ENCODE results near the gene TMEM132D.

The TMEM132D gene

GRCh38 chr12:129622566-129622965, 281.3 kb downstream of the TMEM132D start:
- no peak overlapping the region for H2AFZ ChIP-seq (ENCODE audit: low read depth, low read length, severe bottlenecking)
- no peaks in the 10 kb centered on the region for H3K9me2 ChIP-seq (replicated peaks; ENCODE audit: insufficient read depth, low read length)
- TF ChIP-seq EZH2phosphoT487 (conservative IDR thresholded peaks at IDR 0.05; ENCODE audit: low read length) (no peak), CTCF (IDR thresholded peaks at IDR 0.05; ENCODE audit: insufficient read depth, low read length, poor library complexity, severe bottlenecking) (no peak)

DNA sequence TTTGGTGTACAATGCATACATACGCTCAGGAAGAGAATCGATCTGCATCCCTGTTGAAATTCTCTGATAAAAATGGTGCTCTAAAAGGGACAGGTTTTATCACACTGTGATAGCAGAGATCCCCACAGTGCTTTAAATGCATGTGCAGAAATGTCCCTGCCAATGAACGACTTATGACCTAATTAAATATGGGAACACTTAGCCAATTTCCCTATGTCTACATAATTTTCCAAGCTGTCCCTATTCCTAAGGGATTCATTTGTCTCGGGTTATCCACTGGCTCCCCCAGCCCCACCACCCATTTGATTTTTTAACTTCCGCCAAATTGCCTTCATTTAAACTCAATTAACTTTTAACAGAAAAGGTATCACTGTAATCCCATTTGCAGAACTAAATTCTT, 284.6 kb downstream of the TMEM132D start:
- Histone ChIP-seq H3K27me3 (ENCODE audit: low read length) (no peaks in the 10 kb centered on the region), H3K79me2 (ENCODE audit: insufficient read depth, low read length) (no peaks in the 10 kb centered on the region), H3K4me2 (ENCODE audit: low read depth, low read length, poor library complexity, severe bottlenecking) (no peak overlapping the region), H3K9ac (ENCODE audit: low read length) (no peak overlapping the region), H2AFZ (ENCODE audit: low read depth, low read length, severe bottlenecking) (no peak overlapping the region), H3K4me3 (ENCODE audit: insufficient read depth, low read length, poor library complexity, severe bottlenecking) (no peak overlapping the region), H3K9me3 (ENCODE audit: insufficient read depth, low read length) (no peaks in the 10 kb centered on the region), H3K36me3 (ENCODE audit: low read length) (no peaks in the 10 kb centered on the region), H3K27ac (ENCODE audit: low read depth, low read length) (no peak overlapping the region), H3F3A (ENCODE audit: insufficient read depth) (no peaks in the 10 kb centered on the region), H4K20me1 (ENCODE audit: low read depth, low read length) (no peaks in the 10 kb centered on the region), H3K9me2 (replicated peaks; ENCODE audit: insufficient read depth, low read length) (no peaks in the 10 kb centered on the region)
- TF ChIP-seq EZH2phosphoT487 (conservative IDR thresholded peaks at IDR 0.05; ENCODE audit: low read length) (no peak), CTCF (IDR thresholded peaks at IDR 0.05; ENCODE audit: insufficient read depth, low read length, poor library complexity, severe bottlenecking) (no peak)

More at GRCh38 chr12:129622566-129622965, 281.3 kb downstream of the TMEM132D start:
- Histone ChIP-seq H3K9ac (ENCODE audit: low read length) (no peak overlapping the region), H3K4me2 (ENCODE audit: low read depth, low read length, poor library complexity, severe bottlenecking) (no peak overlapping the region), H3K4me3 (ENCODE audit: insufficient read depth, low read length, poor library complexity, severe bottlenecking) (no peak overlapping the region), H3K79me2 (ENCODE audit: insufficient read depth, low read length) (no peaks in the 10 kb centered on the region), H4K20me1 (ENCODE audit: low read depth, low read length) (no peaks in the 10 kb centered on the region), H3F3A (ENCODE audit: insufficient read depth) (no peaks in the 10 kb centered on the region), H3K27ac (ENCODE audit: low read depth, low read length) (no peak overlapping the region), H3K36me3 (ENCODE audit: low read length) (no peaks in the 10 kb centered on the region), H3K27me3 (ENCODE audit: low read length) (no peaks in the 10 kb centered on the region), H3K9me3 (ENCODE audit: insufficient read depth, low read length) (no peaks in the 10 kb centered on the region)

- Histone ChIP-seq H3F3A (ENCODE audit: insufficient read depth) (no peaks in the 10 kb centered on the region), H3K9ac (ENCODE audit: low read length) (no peak overlapping the region), H3K4me3 (ENCODE audit: insufficient read depth, low read length, poor library complexity, severe bottlenecking) (no peak overlapping the region), H3K27ac (ENCODE audit: low read depth, low read length) (no peak overlapping the region), H3K27me3 (ENCODE audit: low read length) (no peaks in the 10 kb centered on the region), H3K4me2 (ENCODE audit: low read depth, low read length, poor library complexity, severe bottlenecking) (no peak overlapping the region), H3K9me3 (ENCODE audit: insufficient read depth, low read length) (no peaks in the 10 kb centered on the region), H2AFZ (ENCODE audit: low read depth, low read length, severe bottlenecking) (no peak overlapping the region), H3K9me2 (replicated peaks; ENCODE audit: insufficient read depth, low read length) (no peaks in the 10 kb centered on the region), H3K36me3 (ENCODE audit: low read length) (no peaks in the 10 kb centered on the region), H3K79me2 (ENCODE audit: insufficient read depth, low read length) (no peaks in the 10 kb centered on the region), H4K20me1 (ENCODE audit: low read depth, low read length) (no peaks in the 10 kb centered on the region)
- TF ChIP-seq CTCF (IDR thresholded peaks at IDR 0.05; ENCODE audit: insufficient read depth, low read length, poor library complexity, severe bottlenecking) (no peak), EZH2phosphoT487 (conservative IDR thresholded peaks at IDR 0.05; ENCODE audit: low read length) (no peak)
Observed at GRCh38 chr12:129617849-129618248, 286.0 kb downstream of the TMEM132D start.

Measured in SU-DHL-6 (cell line).